A375 (cell line): ENCODE data around the gene APLF. TPM values are rescaled to one million over a fixed set of nuclear protein-coding genes. Genes with fewer than 3 reads are reported as not detected.

ENCODE experiments used
- total RNA-seq: library from RNA; depleted of rRNA; stranded (reverse); fragments of >200 nt; shearing (Covaris generic); gene quantifications from 2 replicates; pipeline ENCODE4 v1.2.3, GENCODE V29; 2014; rRNA removed

Gene APLF, protein sequence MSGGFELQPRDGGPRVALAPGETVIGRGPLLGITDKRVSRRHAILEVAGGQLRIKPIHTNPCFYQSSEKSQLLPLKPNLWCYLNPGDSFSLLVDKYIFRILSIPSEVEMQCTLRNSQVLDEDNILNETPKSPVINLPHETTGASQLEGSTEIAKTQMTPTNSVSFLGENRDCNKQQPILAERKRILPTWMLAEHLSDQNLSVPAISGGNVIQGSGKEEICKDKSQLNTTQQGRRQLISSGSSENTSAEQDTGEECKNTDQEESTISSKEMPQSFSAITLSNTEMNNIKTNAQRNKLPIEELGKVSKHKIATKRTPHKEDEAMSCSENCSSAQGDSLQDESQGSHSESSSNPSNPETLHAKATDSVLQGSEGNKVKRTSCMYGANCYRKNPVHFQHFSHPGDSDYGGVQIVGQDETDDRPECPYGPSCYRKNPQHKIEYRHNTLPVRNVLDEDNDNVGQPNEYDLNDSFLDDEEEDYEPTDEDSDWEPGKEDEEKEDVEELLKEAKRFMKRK
- total RNA-seq = 0.64 and 0.69 TPM in 2 replicates

GRCh38 chr2:68467077-68467960 is at the start of gene APLF, which contains the start of gene FBXO48:
Gene APLF, plus strand, starts transcription at chr2:68467585. Its CDS starts 147 bp downstream, at chr2:68467732.
Gene FBXO48, minus strand, starts transcription at chr2:68467294. Its CDS starts 2,149 bp downstream, at chr2:68465145.

Other genes starting within 250 kb of the APLF start
- gene PPP3R1, start 215.1 kb upstream of the APLF start, total RNA-seq = 11.0 and 11.6 TPM in 2 replicates
- 6.5 and 7.6 TPM in 2 replicates for gene CNRIP1, start 147.6 kb upstream of the APLF start, total RNA-seq
- not detected in 2 replicates for gene PLEK, start 102.3 kb upstream of the APLF start, total RNA-seq
- 0.23 and 0.34 TPM in 2 replicates for gene FBXO48, start 291 bp upstream of the APLF start, total RNA-seq
- gene PROKR1, start 176.0 kb downstream of the APLF start, total RNA-seq = not detected in 2 replicates